Calu3 (cell line): Measurements from ENCODE around the gene TEX22. TPM values are rescaled to one million over a fixed set of nuclear protein-coding genes. Genes with fewer than 3 reads are reported as not detected.

Source experiments
- BruUV-seq: library from RNA; stranded (reverse); fragments of 400-500 nt; replicated peaks from 2 replicates; lab custom pipeline; 2021; lab: Mats Ljungman, UMichigan
- CTCF ChIA-PET: fragments of 300-600 bp; sonication (Branson Sonifier 250); formaldehyde crosslinking; loops from one replicate; lab custom pipeline; 2022; ENCODE audit warnings: antibody characterized with exemption; lab: Charles Lee
- DNase-seq: peaks from one replicate; pipeline ENCODE4 v3.0.0; 2022
- H3K27ac Mint-ChIP-seq: one replicate; pipeline ENCODE4 v1.8.0; 2022; ENCODE audit warnings: mixed read lengths; ENCODE audit not compliant: unreplicated experiment
- H3K27me3 Mint-ChIP-seq: one replicate; pipeline ENCODE4 v1.8.0; 2022; ENCODE audit warnings: mixed read lengths; ENCODE audit not compliant: unreplicated experiment
- H3K36me3 Mint-ChIP-seq: one replicate; pipeline ENCODE4 v1.8.0; 2022; ENCODE audit warnings: mild to moderate bottlenecking, moderate library complexity, mixed read lengths; ENCODE audit not compliant: insufficient read depth, unreplicated experiment
- H3K4me1 Mint-ChIP-seq: one replicate; pipeline ENCODE4 v1.8.0; 2022; ENCODE audit warnings: mild to moderate bottlenecking, low read depth, mixed read lengths; ENCODE audit not compliant: unreplicated experiment
- H3K4me3 Mint-ChIP-seq: one replicate; pipeline ENCODE4 v1.8.0; 2022; ENCODE audit warnings: mild to moderate bottlenecking, low read depth, moderate library complexity, mixed read lengths; ENCODE audit not compliant: unreplicated experiment
- H3K9me3 Mint-ChIP-seq: one replicate; pipeline ENCODE4 v1.8.0; 2022; ENCODE audit warnings: low read depth, mixed read lengths; ENCODE audit not compliant: unreplicated experiment
- intact Hi-C: fragments of 100-400 bp; cut with micrococcal nuclease; formaldehyde crosslinking; loops from one replicate; pipeline ENCODE4 v1.10.0; 2022; ENCODE audit not compliant: unreplicated experiment
- total RNA-seq: library from RNA; stranded (reverse); gene quantifications from 2 replicates; pipeline ENCODE4 v1.2.3, GENCODE V29; 2022
- TF ChIP-seq, protein P1 (sequence below): fragments of 200-600 bp; IDR thresholded peaks from one replicate; pipeline ENCODE4 v1.8.0; 2022; ENCODE audit warnings: antibody characterized with exemption; ENCODE audit not compliant: unreplicated experiment

TEX22 gene
- total RNA-seq, 1 experiment from 2014 or later = 2.8 TPM

DNA sequence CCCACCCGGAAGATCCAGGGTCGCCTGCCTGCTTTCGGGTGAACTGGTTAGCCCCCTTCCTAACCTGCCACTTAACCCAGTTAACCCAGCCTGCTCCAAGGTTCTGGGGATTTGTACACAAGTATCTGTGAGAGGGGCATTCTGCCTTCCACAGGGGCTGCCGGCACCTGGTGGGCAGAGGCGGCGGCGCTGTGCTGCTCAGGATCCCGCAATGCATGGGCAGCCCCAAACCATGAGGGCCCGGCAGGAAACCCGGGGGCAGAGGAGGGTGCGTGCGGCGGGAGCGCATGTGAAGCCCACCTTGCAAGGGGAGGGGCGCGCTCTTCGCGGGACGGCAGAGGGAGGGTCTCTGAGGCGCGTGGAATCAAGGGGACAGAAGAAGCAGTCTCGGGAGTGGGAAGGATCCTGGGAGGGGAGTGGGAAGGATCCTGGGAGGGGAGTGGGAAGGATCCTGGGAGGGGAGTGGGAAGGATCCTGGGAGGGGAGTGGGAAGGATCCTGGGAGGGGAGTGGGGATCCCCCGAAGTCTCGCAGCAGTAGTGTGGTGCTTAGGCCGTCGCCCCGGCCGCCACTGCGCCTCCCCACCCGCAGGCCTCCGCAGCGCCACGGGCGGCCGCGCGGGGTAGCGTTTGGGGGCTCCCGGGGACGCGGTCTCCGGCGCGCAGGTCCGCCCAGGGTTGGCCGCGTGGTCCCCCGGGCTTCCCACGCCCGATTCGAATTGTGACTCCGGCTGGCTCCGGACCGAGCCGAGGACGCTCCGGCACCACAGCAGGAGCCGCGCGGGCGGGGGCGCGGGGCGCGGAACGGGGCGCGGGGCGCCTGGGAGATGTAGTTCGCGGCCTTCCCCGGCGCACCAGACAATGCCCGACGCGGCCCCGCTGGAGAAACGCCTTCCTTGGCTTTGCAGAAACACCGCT is 16.4 kb downstream of the TEX22 start:
- peak; percentile 62 for DNase-seq
- H3K27ac Mint-ChIP-seq = no peak overlapping the region
- BruUV-seq = no TSS peak
- TF ChIP-seq, protein P1, sequence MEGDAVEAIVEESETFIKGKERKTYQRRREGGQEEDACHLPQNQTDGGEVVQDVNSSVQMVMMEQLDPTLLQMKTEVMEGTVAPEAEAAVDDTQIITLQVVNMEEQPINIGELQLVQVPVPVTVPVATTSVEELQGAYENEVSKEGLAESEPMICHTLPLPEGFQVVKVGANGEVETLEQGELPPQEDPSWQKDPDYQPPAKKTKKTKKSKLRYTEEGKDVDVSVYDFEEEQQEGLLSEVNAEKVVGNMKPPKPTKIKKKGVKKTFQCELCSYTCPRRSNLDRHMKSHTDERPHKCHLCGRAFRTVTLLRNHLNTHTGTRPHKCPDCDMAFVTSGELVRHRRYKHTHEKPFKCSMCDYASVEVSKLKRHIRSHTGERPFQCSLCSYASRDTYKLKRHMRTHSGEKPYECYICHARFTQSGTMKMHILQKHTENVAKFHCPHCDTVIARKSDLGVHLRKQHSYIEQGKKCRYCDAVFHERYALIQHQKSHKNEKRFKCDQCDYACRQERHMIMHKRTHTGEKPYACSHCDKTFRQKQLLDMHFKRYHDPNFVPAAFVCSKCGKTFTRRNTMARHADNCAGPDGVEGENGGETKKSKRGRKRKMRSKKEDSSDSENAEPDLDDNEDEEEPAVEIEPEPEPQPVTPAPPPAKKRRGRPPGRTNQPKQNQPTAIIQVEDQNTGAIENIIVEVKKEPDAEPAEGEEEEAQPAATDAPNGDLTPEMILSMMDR = peak; percentile 66
- intact Hi-C loops = no loop called here
- H3K27me3 Mint-ChIP-seq = peaks cover 33% of the 10 kb centered on the region
- no peaks in the 10 kb centered on the region for H3K9me3 Mint-ChIP-seq
- CTCF ChIA-PET = interaction anchor here (0.6 kb wide), 1 partner anchor 751 kb away, joined by 8 read pairs; no protein-coding TSS in a partner anchor
- H3K4me3 Mint-ChIP-seq = peak overlapping the region; percentile 17
- peaks cover 8% of the 10 kb centered on the region for H3K4me1 Mint-ChIP-seq
- H3K36me3 Mint-ChIP-seq = peaks cover 17% of the 10 kb centered on the region

DNA sequence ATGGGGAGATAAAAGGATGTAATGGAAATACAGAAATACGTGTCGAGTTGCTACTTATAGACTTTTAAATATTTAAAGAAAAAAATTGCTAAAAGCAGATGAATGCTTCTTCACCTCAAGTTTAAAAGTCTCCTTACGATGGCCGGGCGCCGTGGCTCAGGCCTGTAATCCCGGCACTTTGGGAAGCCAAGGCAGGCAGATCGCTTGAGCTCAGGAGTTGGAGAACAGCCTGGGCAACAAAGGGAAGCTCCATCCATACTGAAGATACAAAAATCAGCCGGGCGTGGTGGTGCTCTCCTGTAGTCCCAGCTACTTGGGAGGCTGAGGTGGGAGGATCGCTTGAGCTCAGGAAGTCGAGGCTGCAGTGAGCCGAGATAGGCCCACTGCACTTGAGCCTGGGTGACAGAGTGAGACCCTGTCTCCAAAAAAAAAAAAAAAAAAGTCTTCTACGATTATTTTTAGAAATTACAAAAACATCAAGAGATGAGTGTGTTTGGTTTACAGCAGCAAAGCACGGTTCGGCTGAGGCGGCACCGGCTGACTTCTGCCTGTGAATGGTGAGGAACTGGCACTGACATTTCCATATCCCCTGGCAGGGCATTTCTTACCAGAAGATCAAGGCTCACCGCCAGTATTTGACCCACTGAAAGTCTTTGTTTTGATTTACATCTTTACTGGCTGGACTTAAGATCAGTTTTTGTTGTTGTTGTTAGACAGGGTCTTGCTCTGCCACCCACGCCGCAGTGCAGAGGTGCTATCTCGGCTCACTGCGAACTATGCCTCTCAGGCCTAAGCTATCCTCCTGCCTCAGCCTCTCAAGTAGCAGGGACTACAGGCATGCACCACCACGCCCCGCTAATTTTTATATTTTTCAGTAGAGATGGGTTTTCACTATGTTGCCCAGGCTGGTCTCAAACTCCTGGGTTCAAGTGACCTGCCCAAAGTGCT is 17.4 kb downstream of the TEX22 start:
- intact Hi-C loops = no loop called here
- Mint-ChIP-seq H3K36me3 (peaks cover 22% of the 10 kb centered on the region), H3K4me3 (peak overlapping the region; percentile 17), H3K9me3 (no peaks in the 10 kb centered on the region), H3K4me1 (peaks cover 9% of the 10 kb centered on the region), H3K27me3 (peaks cover 23% of the 10 kb centered on the region), H3K27ac (no peak overlapping the region)
- TF ChIP-seq, protein P1 = no peak
- CTCF ChIA-PET = interaction anchor here (0.6 kb wide), 1 partner anchor 57 kb away, joined by 3 read pairs; no protein-coding TSS in a partner anchor
- DNase-seq = no peak
- BruUV-seq = no TSS peak

DNA sequence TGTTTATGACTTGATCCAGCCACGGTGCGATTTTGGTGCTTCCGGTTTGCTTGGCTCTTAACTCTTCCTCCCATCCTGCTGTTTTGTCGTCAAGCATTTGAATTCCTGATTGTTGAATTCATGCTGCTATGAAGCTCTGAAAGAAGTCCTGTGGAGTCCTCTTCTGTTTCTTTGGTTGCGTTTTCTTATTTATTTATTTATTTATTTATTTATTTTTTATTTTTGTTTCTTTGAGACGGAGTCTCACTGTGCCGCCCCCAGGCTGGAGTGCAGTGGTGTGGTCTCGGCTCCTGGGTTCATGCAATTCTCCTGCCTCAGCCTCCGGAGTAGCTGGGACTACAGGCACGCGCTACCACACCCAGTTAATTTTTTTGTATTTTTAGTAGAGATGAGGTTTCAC is 18.3 kb downstream of the TEX22 start:
- Mint-ChIP-seq H3K4me1 (peaks cover 18% of the 10 kb centered on the region), H3K27me3 (peaks cover 18% of the 10 kb centered on the region), H3K27ac (no peak overlapping the region), H3K4me3 (no peak overlapping the region), H3K9me3 (no peaks in the 10 kb centered on the region), H3K36me3 (peaks cover 28% of the 10 kb centered on the region)
- CTCF ChIA-PET = interaction anchor here (0.7 kb wide), 1 partner anchor 1330 kb away, joined by 4 read pairs; no protein-coding TSS in a partner anchor
- DNase-seq = no peak
- TF ChIP-seq, protein P1 = no peak
- intact Hi-C loops = no loop called here
- BruUV-seq = TSS peak; percentile 43

DNA sequence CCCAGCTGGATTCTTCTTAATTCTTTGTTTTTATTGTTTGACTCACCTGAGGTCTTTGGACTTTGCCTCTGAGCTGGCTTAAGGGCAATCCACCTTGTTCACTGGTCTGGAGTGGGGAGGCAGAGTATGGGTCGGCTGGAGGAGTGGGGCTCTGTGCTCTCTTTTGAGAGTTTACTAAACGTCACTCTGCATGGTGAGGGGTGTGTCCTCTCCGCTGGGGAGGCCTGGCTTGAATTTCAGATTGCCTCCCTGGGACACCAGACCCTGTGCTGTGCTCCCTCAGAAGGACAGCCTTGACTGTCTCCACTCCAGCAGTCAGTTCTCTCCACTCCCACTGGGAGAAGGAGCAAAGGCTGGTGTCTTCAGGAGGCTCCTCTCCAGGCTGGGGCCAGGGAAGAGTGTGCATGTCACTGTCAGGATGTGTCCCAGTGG is 19.4 kb downstream of the TEX22 start:
- Mint-ChIP-seq H3K9me3 (no peaks in the 10 kb centered on the region), H3K36me3 (peaks cover 34% of the 10 kb centered on the region), H3K4me3 (no peak overlapping the region), H3K27ac (no peak overlapping the region), H3K4me1 (peaks cover 27% of the 10 kb centered on the region), H3K27me3 (peaks cover 12% of the 10 kb centered on the region)
- TF ChIP-seq, protein P1 = no peak
- CTCF ChIA-PET = interaction anchor here (0.5 kb wide), 1 partner anchor 104 kb away, joined by 4 read pairs; no protein-coding TSS in a partner anchor
- no TSS peak for BruUV-seq
- intact Hi-C loops = no loop called here
- no peak for DNase-seq
